ENCODE data around the gene DAPK1. TPM values are rescaled to one million over a fixed set of nuclear protein-coding genes. Genes with fewer than 3 reads are reported as not detected.
"Not testable (repeated sequence)": the region's sequence is repeated elsewhere in the genome, so short reads cannot be mapped to it uniquely, and the experiment has no call there.

DAPK1 gene
- total and polyA plus RNA-seq, 5 experiments from 2014 or later, result 0.55 to 1.9 (median 0.55) TPM; not detected in 2

- ATAC-seq (no peak), DNase-seq (no peak)
- H3K27me3 Mint-ChIP-seq, result peaks cover 0 to 3% (median 0%) of the 10 kb centered on the region in 5 donors
- H3K9me3 Mint-ChIP-seq, result no peaks in the 10 kb centered on the region
- POLR2A ChIA-PET, result no interaction called here
- no peak overlapping the region for H3K4me3 Mint-ChIP-seq
- no peaks in the 10 kb centered on the region for H3K36me3 Mint-ChIP-seq
- no peak overlapping the region for H3K27ac Mint-ChIP-seq
- no peaks in the 10 kb centered on the region for H3K4me1 Mint-ChIP-seq
Observed at GRCh38 chr9:87542141-87542540, 44.5 kb downstream of the DAPK1 start.

DNA sequence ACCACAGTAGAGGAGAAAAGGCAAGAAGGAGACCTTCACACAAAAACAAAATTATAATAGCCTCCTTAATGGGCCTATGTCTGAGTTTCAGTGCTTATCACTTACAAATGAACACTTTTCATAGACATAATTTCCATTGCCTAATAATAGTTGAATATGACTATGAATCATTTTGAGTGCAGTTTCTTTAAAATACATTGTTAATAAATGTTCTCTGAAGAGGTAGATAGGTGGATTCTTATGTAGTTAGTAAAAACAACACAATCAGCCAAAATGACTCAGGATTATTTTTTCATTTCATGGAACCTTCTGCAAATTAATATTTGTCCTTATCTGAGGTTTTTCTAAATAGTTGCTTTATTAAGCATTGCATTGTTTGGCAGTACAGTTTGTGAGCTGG, 45.6 kb downstream of the DAPK1 start:
- peaks cover 0 to 3% (median 0%) of the 10 kb centered on the region in 5 donors for H3K27me3 Mint-ChIP-seq
- no peaks in the 10 kb centered on the region for H3K4me1 Mint-ChIP-seq
- H3K27ac Mint-ChIP-seq, result no peak overlapping the region
- DNase-seq (no peak), ATAC-seq (no peak)
- no peaks in the 10 kb centered on the region for H3K36me3 Mint-ChIP-seq
- no peak overlapping the region for H3K4me3 Mint-ChIP-seq
- no peaks in the 10 kb centered on the region for H3K9me3 Mint-ChIP-seq
- POLR2A ChIA-PET, result no interaction called here

DNA sequence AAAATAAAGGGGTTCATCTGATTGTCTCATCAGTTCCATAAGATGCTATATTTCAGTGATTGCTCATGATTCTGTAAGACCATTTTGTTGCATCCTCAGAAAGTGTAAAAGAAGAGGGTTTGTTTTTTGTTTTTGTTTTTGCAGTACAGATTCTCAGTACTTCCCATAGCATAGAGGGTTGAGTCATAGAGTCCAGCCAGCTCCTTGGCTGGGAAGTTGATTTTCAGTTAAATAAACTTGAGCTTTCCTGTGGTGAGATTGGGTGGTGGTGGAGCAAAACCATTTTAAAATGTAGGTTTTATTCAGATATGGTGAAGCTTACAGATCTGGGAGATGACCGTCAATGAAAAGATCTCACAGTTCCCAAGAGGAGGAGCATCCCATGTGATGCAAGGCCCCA, 48.2 kb downstream of the DAPK1 start:
- peaks cover 0 to 3% (median 0%) of the 10 kb centered on the region in 4 donors for H3K4me1 Mint-ChIP-seq

GRCh38 chr9:87546704-87547103, 49.0 kb downstream of the DAPK1 start:
- Mint-ChIP-seq H3K9me3 (peaks cover 0 to 7% (median 0%) of the 10 kb centered on the region in 9 donors), H3K27me3 (peaks cover 0 to 4% (median 2%) of the 10 kb centered on the region in 5 donors), H3K27ac (no peak overlapping the region), H3K36me3 (no peaks in the 10 kb centered on the region), H3K4me1 (peaks cover 0 to 3% (median 0%) of the 10 kb centered on the region in 4 donors), H3K4me3 (no peak overlapping the region)
- POLR2A ChIA-PET, result no interaction called here
- ATAC-seq (no peak), DNase-seq (no peak)

More for the DNA sequence above, 48.2 kb downstream of the DAPK1 start:
- H3K36me3 Mint-ChIP-seq, result no peaks in the 10 kb centered on the region
- DNase-seq, result no peak
- no peak for ATAC-seq
- no peak overlapping the region for H3K4me3 Mint-ChIP-seq
- peaks cover 0 to 7% (median 0%) of the 10 kb centered on the region in 9 donors for H3K9me3 Mint-ChIP-seq
- POLR2A ChIA-PET, result no interaction called here
- H3K27ac Mint-ChIP-seq, result no peak overlapping the region
- peaks cover 0 to 3% (median 0%) of the 10 kb centered on the region in 5 donors for H3K27me3 Mint-ChIP-seq

DNA sequence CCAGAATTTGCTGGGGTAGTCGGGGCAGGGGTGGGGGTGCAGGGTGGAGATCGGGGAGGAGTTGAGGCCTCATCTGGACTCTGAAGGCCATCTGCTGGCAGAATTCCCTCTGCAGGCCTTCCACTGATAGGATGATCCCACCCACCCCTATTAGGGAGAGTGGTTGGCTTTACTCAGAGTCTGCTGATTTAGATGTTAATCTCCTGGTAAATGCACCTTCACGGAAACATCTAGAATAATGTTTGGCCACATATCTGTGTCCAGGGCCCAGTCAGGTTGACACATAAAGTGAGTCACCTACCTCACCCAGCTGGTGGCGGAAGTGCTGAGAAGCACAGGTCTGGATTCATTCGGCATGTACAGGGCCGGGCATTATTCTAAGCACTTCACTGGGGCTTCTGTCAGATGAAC, 50.0 kb downstream of the DAPK1 start:
- no peak overlapping the region for H3K4me3 Mint-ChIP-seq
- H3K9me3 Mint-ChIP-seq, result peaks cover 0 to 7% (median 0%) of the 10 kb centered on the region in 9 donors
- H3K27ac Mint-ChIP-seq, result no peak overlapping the region
- no peak for DNase-seq
- peaks cover 0 to 7% (median 2%) of the 10 kb centered on the region in 5 donors for H3K27me3 Mint-ChIP-seq
- no peaks in the 10 kb centered on the region for H3K36me3 Mint-ChIP-seq
- POLR2A ChIA-PET, result no interaction called here
- ATAC-seq, result no peak
- H3K4me1 Mint-ChIP-seq, result peaks cover 0 to 3% (median 0%) of the 10 kb centered on the region in 4 donors

DNA sequence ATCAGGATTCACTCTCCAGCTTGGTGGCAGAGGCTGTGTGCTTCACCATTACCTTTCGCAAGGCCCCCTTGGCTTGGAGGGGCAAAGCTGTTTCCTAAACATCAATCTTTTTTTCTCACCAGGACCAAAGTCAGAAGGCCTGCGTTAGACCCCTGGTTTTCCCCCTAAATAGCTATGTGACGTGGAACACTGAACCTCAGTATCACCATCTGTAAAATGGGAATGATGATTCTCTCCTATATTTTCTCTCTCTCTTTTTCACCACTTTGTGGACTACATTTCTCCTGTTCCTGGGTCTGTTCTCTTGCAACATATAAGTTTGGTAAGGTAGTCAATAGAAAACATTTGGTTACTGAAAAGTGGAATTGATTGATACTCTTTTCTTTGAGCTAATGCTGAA, 50.5 kb downstream of the DAPK1 start:
- H3K9me3 Mint-ChIP-seq, result peaks cover 0 to 7% (median 0%) of the 10 kb centered on the region in 9 donors
- peaks cover 0 to 3% (median 0%) of the 10 kb centered on the region in 4 donors for H3K4me1 Mint-ChIP-seq
- DNase-seq (no peak), ATAC-seq (no peak)
- no peak overlapping the region for H3K4me3 Mint-ChIP-seq
- H3K27ac Mint-ChIP-seq, result peak overlapping the region in 1 of 10 donors; percentile 9
- no peaks in the 10 kb centered on the region for H3K36me3 Mint-ChIP-seq
- POLR2A ChIA-PET, result no interaction called here
- H3K27me3 Mint-ChIP-seq, result peaks cover 0 to 11% (median 2%) of the 10 kb centered on the region in 5 donors

GRCh38 chr9:87549088-87549487, 51.4 kb downstream of the DAPK1 start:
- H3K4me1 Mint-ChIP-seq, DNase-seq, H3K36me3 Mint-ChIP-seq, H3K9me3 Mint-ChIP-seq, ATAC-seq, H3K4me3 Mint-ChIP-seq, H3K27ac Mint-ChIP-seq, POLR2A ChIA-PET: not testable (repeated sequence)
- H3K27me3 Mint-ChIP-seq, result peaks cover 0 to 11% (median 2%) of the 10 kb centered on the region in 5 donors

GRCh38 chr9:87549791-87550190, 52.1 kb downstream of the DAPK1 start:
- Mint-ChIP-seq H3K27me3 (peaks cover 0 to 11% (median 2%) of the 10 kb centered on the region in 5 donors), H3K4me3 (no peak overlapping the region)
- POLR2A ChIA-PET, result no interaction called here

DNA sequence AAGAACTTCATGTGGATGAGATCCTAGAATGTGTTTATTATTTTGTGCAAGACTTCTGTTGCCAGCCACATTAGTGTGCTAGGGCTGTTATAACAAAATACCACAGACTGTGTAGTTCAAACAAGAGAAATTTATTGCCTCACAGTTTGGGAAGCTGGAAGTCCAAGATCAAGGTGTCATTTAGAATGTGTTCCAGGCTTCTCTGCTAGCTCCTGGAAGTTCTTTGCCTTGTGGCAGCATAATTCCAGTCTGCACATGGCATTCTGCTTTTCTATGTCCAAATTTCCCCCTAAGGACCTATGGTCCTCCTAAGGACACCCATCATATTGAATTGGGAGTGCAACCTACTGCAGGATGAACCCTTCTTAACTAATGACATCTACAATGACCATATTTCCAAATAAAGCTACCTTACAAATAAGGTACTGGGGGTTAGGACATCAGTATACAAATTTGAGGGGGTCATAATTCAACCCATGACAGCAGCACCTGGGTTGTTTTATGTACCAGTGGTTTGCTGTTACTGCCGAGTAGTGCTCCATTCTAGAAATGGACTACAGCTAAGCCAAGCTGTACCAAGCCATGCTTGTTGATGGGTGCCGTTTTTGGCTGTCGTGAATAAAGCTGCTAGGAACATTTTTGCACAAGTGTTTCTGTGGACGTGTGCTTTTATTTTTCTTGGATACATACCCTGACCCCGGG, 52.7 kb downstream of the DAPK1 start:
- Mint-ChIP-seq H3K4me1 (peaks cover 0 to 3% (median 0%) of the 10 kb centered on the region in 4 donors), H3K9me3 (peaks cover 0 to 7% (median 0%) of the 10 kb centered on the region in 9 donors), H3K4me3 (no peak overlapping the region), H3K27ac (peak overlapping the region in 1 of 10 donors; percentile 17), H3K36me3 (no peaks in the 10 kb centered on the region), H3K27me3 (peaks cover 0 to 11% (median 2%) of the 10 kb centered on the region in 5 donors)
- ATAC-seq (no peak), DNase-seq (no peak)
- POLR2A ChIA-PET, result no interaction called here

More at GRCh38 chr9:87549791-87550190, 52.1 kb downstream of the DAPK1 start:
- H3K9me3 Mint-ChIP-seq, result peaks cover 0 to 7% (median 0%) of the 10 kb centered on the region in 9 donors
- H3K4me1 Mint-ChIP-seq, result peaks cover 0 to 3% (median 0%) of the 10 kb centered on the region in 4 donors
- H3K27ac Mint-ChIP-seq, result peak overlapping the region in 1 of 10 donors; percentile 17
- H3K36me3 Mint-ChIP-seq, result no peaks in the 10 kb centered on the region
- DNase-seq, result no peak
- no peak for ATAC-seq

DNA sequence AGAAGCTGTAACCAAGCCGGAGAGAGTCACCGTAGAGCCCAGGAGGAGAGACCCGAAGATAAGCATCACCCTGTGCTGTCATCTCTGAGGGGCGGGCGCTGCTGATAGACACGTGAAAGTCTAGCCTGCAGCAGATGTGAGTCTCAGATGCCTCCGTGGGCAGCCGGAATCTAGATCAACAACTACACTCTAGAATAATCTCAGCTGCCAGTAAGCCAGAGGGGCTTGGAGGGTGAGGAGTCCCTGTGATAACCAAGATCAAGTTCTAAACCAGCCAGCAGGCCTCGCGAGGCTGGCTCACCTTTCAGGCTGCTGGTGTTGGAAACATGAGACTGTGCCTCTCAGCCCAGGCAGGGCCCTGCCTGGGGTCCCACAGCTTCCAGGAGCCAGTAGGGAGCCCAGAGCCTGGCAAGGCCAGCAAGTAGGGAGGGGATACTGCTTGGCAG, 54.1 kb downstream of the DAPK1 start:
- no peak overlapping the region for H3K4me3 Mint-ChIP-seq
- no peak for ATAC-seq
- H3K27ac Mint-ChIP-seq, result no peak overlapping the region
- no peaks in the 10 kb centered on the region for H3K36me3 Mint-ChIP-seq
- POLR2A ChIA-PET, result no interaction called here
- peaks cover 1 to 13% (median 9%) of the 10 kb centered on the region in 5 donors for H3K27me3 Mint-ChIP-seq
- DNase-seq, result no peak
- H3K9me3 Mint-ChIP-seq, result peaks cover 0 to 7% (median 0%) of the 10 kb centered on the region in 9 donors
- peaks cover 0 to 12% (median 2%) of the 10 kb centered on the region in 4 donors for H3K4me1 Mint-ChIP-seq

DNA sequence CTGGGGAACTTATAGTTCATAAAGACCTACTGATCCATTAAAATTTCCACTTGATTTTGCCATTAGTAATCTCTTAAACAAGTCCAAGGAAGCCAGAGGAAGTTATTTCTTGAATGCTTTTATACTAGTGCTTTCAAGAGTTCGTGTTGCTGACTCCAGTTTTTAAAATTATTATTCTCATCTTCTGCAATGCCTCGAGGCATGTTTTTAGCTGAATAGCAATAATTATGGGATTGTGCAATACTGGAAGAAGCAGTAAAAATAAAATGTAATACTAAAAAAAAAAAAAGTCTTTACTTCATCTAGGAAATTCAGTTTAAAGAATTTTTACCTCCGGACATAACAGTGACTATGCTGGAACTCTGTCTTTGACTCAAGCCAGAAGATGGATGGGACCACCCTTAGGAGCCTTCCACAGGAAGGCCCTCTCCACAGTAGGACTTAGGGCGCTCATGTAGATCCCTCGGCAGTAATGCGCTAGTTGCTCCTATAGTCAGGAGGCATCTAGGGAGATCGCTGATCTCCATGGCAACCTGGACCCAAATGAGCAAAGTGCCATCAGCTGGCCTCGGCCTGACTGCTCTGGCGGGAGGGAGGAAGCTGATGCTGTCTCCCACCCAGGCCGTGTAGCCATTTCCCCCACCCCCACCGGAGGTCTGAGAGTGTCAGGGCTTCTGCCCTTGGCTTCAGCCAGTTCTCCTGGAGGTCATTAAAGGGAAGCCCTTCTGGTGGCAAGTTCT, 56.7 kb downstream of the DAPK1 start:
- Mint-ChIP-seq H3K9me3 (peaks cover 0 to 2% (median 0%) of the 10 kb centered on the region in 9 donors), H3K27ac (no peak overlapping the region)
- POLR2A ChIA-PET, result no interaction called here

GRCh38 chr9:87554976-87555375, 57.3 kb downstream of the DAPK1 start:
- ATAC-seq (no peak), DNase-seq (no peak)
- Mint-ChIP-seq H3K4me3 (no peak overlapping the region), H3K36me3 (no peaks in the 10 kb centered on the region), H3K27me3 (peaks cover 1 to 15% (median 9%) of the 10 kb centered on the region in 5 donors), H3K27ac (no peak overlapping the region), H3K9me3 (no peaks in the 10 kb centered on the region), H3K4me1 (peaks cover 0 to 14% (median 2%) of the 10 kb centered on the region in 4 donors)
- POLR2A ChIA-PET, result no interaction called here

More for the DNA sequence above, 56.7 kb downstream of the DAPK1 start:
- peaks cover 1 to 13% (median 9%) of the 10 kb centered on the region in 5 donors for H3K27me3 Mint-ChIP-seq
- ATAC-seq, result no peak
- no peaks in the 10 kb centered on the region for H3K36me3 Mint-ChIP-seq
- no peak overlapping the region for H3K4me3 Mint-ChIP-seq
- DNase-seq, result no peak
- H3K4me1 Mint-ChIP-seq, result peaks cover 0 to 16% (median 2%) of the 10 kb centered on the region in 4 donors

- ATAC-seq (no peak), DNase-seq (no peak)
- H3K27me3 Mint-ChIP-seq, result peaks cover 1 to 15% (median 9%) of the 10 kb centered on the region in 5 donors
- POLR2A ChIA-PET, result no interaction called here
- no peaks in the 10 kb centered on the region for H3K36me3 Mint-ChIP-seq
- H3K9me3 Mint-ChIP-seq, result no peaks in the 10 kb centered on the region
- no peak overlapping the region for H3K27ac Mint-ChIP-seq
- H3K4me3 Mint-ChIP-seq, result no peak overlapping the region
- peaks cover 0 to 13% (median 2%) of the 10 kb centered on the region in 4 donors for H3K4me1 Mint-ChIP-seq
Observed at GRCh38 chr9:87556039-87556438, 58.4 kb downstream of the DAPK1 start.
